K562 (cell line): ENCODE results near the gene PSMD9. TPM values are rescaled to one million over a fixed set of nuclear protein-coding genes. Genes with fewer than 3 reads are reported as not detected.

Experiments
- ATAC-seq: fragments of 200-7000 bp; cut with Tn5 transposase; 3 replicates; pipeline ENCODE4 v1.9.1; 2020; ENCODE audit warnings: moderate library complexity
- BruUV-seq: library from RNA; stranded (reverse); fragments of 400-500 nt; replicated peaks from 2 replicates; lab custom pipeline; 2021; lab: Mats Ljungman, UMichigan
- CTCF ChIA-PET: fragments of 300-600 bp; formaldehyde crosslinking; extraction: SDS; loops from one replicate; lab custom pipeline; 2021; ENCODE audit warnings: low intra/inter-chr PET ratio; lab: Yijun Ruan, JAX
- POLR2A ChIA-PET: fragments of 300-600, 350-650 bp; sonication (Branson Sonifier 250); formaldehyde crosslinking; extraction: SDS; loops from one replicate; lab custom pipeline; 2021; ENCODE audit warnings: antibody characterized with exemption, inconsistent platforms; lab: Yijun Ruan, JAX
- DNase-seq, 4 experiments: peaks; one replicate each; pipeline versions ENCODE4 v3.0.0 to v3.0.0-alpha.2; 2011 to 2018; ENCODE audit warnings: low spot score in 3 of 4, mixed read lengths in 3 of 4; ENCODE audit errors: extremely low read depth in 1 of 4
- FAIRE-seq: peaks from 2 replicates; lab custom pipeline; 2011; peaks lifted over from hg19 to GRCh38; lab: Jason Lieb, UNC
- H2AFZ ChIP-seq: 2 replicates; pipeline ENCODE4 v1.6.0; 2011; ENCODE audit warnings: low read depth, low read length, control low read depth, inconsistent platforms
- H3K27ac ChIP-seq: fragments of 200-600 bp; 3 replicates; pipeline ENCODE4 v1.8.0; 2011; ENCODE audit warnings: low read depth, mild to moderate bottlenecking, control low read depth, inconsistent platforms, low read length, moderate library complexity, mixed read lengths; ENCODE audit errors: extremely low read depth
- H3K27me3 ChIP-seq, 2 experiments: fragments of 300-600 bp in 1 of 2; 2 replicates in 1 of 2; 3 replicates in 1 of 2; pipeline versions ENCODE4 v1.6.0 to v1.8.0; 2011; ENCODE audit warnings: inconsistent platforms in 2 of 2, low read length in 2 of 2, mild to moderate bottlenecking in 1 of 2, mixed read lengths in 1 of 2, moderate library complexity in 1 of 2; ENCODE audit not compliant: control insufficient read depth in 2 of 2, insufficient read depth in 2 of 2
- H3K36me3 ChIP-seq: fragments of 300-600 bp; 3 replicates; pipeline ENCODE4 v1.8.0; 2011; ENCODE audit warnings: mild to moderate bottlenecking, low read length, inconsistent platforms; ENCODE audit not compliant: control insufficient read depth, insufficient read depth
- H3K4me1 ChIP-seq, 2 experiments: fragments of 200-600 bp in 1 of 2; replicated peaks in 1 of 2; 2 replicates in 1 of 2; 3 replicates in 1 of 2; pipeline versions ENCODE4 v1.5.1 to v1.8.0; 2011; ENCODE audit warnings: inconsistent platforms in 2 of 2, low read length in 2 of 2, mild to moderate bottlenecking in 1 of 2, mixed read lengths in 1 of 2, moderate library complexity in 1 of 2; ENCODE audit not compliant: control insufficient read depth in 2 of 2, insufficient read depth in 2 of 2
- H3K4me2 ChIP-seq: 2 replicates; pipeline ENCODE4 v1.6.1; 2011; ENCODE audit warnings: low read length, control low read depth, inconsistent platforms, mixed read lengths; ENCODE audit not compliant: insufficient read depth
- H3K4me3 ChIP-seq: fragments of 200-600 bp; sonication (generic), shearing (Covaris generic); 2 replicates; pipeline ENCODE4 v1.5.1; 2016; ENCODE audit warnings: control low read depth, inconsistent platforms
- H3K79me2 ChIP-seq: fragments of 200-600 bp; 3 replicates; pipeline ENCODE4 v1.8.0; 2011; ENCODE audit warnings: low read length, inconsistent platforms; ENCODE audit not compliant: control insufficient read depth, insufficient read depth
- H3K9ac ChIP-seq, 2 experiments: 2 replicates each; pipeline versions ENCODE4 v1.6.0 to v1.6.1; 2011; ENCODE audit warnings: low read depth in 2 of 2, low read length in 2 of 2, control low read depth in 1 of 2, inconsistent platforms in 1 of 2, mild to moderate bottlenecking in 1 of 2, mixed read lengths in 1 of 2; ENCODE audit not compliant: insufficient read depth in 1 of 2
- H3K9me1 ChIP-seq: one replicate; pipeline ENCODE4 v1.6.0; 2011; ENCODE audit warnings: inconsistent platforms, mild to moderate bottlenecking, low read length, moderate library complexity; ENCODE audit not compliant: control insufficient read depth, insufficient read depth
- H3K9me3 ChIP-seq: replicated peaks from 2 replicates; pipeline ENCODE4 v1.5.1; 2011; ENCODE audit warnings: low read depth, low read length, inconsistent platforms; ENCODE audit not compliant: control insufficient read depth, insufficient read depth
- H4K20me1 ChIP-seq: replicated peaks from 2 replicates; pipeline ENCODE4 v1.6.1; 2011; ENCODE audit warnings: low read length, inconsistent platforms, mixed read lengths; ENCODE audit not compliant: control insufficient read depth, insufficient read depth
- ADNP ChIP-seq: fragments of 200-800 bp; sonication (Bioruptor generic); IDR thresholded peaks from 2 replicates; pipeline ENCODE4 v1.6.1; 2016; ENCODE audit warnings: missing genetic modification characterization, missing compliant biosample characterization
- ATF7 ChIP-seq: fragments of 450-650 bp; IDR thresholded peaks from 2 replicates; pipeline ENCODE4 v1.7.1; 2014; ENCODE audit warnings: mild to moderate bottlenecking, moderate library complexity
- BCOR ChIP-seq: fragments of 450-650 bp; IDR thresholded peaks from 2 replicates; pipeline ENCODE4 v1.6.1; 2016
- COPS2 ChIP-seq: fragments of 450-650 bp; conservative IDR thresholded peaks from 2 replicates; pipeline ENCODE4 v1.6.1; 2016; ENCODE audit warnings: mild to moderate bottlenecking, moderate library complexity
- HNRNPLL ChIP-seq: fragments of 200-400 bp; formaldehyde crosslinking; IDR thresholded peaks from 2 replicates; pipeline ENCODE4 v1.6.1; 2017; ENCODE audit warnings: low read length, low read depth, mild to moderate bottlenecking; ENCODE audit not compliant: poor library complexity, severe bottlenecking
- PHF8 ChIP-seq: fragments of 200-600 bp; sonication (generic); IDR thresholded peaks from 2 replicates; pipeline ENCODE4 v1.6.1; 2012; ENCODE audit warnings: mixed run types, mild to moderate bottlenecking, inconsistent platforms, low read length, moderate library complexity, borderline replicate concordance
- TAF7 ChIP-seq: fragments of 450-650 bp; IDR thresholded peaks from 2 replicates; pipeline ENCODE4 v1.6.1; 2016; ENCODE audit warnings: missing genetic modification characterization, missing compliant biosample characterization
- TCF7L2 ChIP-seq: fragments of 150-350 bp; IDR thresholded peaks from 2 replicates; pipeline ENCODE4 v1.6.1; 2016; ENCODE audit warnings: low read depth, mild to moderate bottlenecking, low read length, moderate library complexity
- ZBED1 ChIP-seq: IDR thresholded peaks from 2 replicates; pipeline ENCODE4 v1.6.1; 2014
- ZEB2 ChIP-seq: fragments of 450-650 bp; IDR thresholded peaks from 2 replicates; pipeline ENCODE4 v1.6.1; 2016
- ZNF232 ChIP-seq: sonication (generic); formaldehyde crosslinking; IDR thresholded peaks from 2 replicates; pipeline ENCODE4 v1.8.0; 2022; ENCODE audit warnings: mild to moderate bottlenecking, missing genetic modification reagents
- ZNF449 ChIP-seq: fragments of 250-450 bp; sonication (Bioruptor Pico); IDR thresholded peaks from 2 replicates; pipeline ENCODE4 v1.8.0; 2022; ENCODE audit warnings: moderate library complexity, mild to moderate bottlenecking, inconsistent platforms
- WGBS: fragments of 100-300 bp; shearing (Covaris generic); methylation state at CpG from one replicate; pipeline ENCODE4 v1.1.6; 2016; ENCODE audit warnings: low coverage, mixed read lengths; ENCODE audit not compliant: insufficient coverage; ENCODE audit errors: missing lambda C conversion rate; 5-methylcytosine and 5-hydroxymethylcytosine counted together
- in situ Hi-C: fragments of 300-500 bp; cut with MboI; formaldehyde crosslinking; loops from 4 replicates; pipeline ENCODE4 v1.15.0; 2018; ENCODE audit warnings: inconsistent platforms, mixed read lengths
- intact Hi-C: fragments of 100-400 bp; cut with micrococcal nuclease; formaldehyde crosslinking; loops from 2 replicates; pipeline ENCODE4 v1.14.2; 2022
- polyA plus RNA-seq, 8 experiments: library from polyadenylated mRNA; depleted of rRNA in 4 of 8; stranded (reverse) in 5 of 8; unstranded in 3 of 8; fragments of >200 nt; fragmentation: Nextera tagmentation in 2 of 8; fragmentation: Illumina TruSeq in 1 of 8; extraction: Ambion mirVana in 2 of 8; extraction: Trizol in 1 of 8; gene quantifications; 2 replicates each; pipeline versions ENCODE4 v1.2.1 to v1.2.3, GENCODE V29; 2011 to 2014; ENCODE audit warnings: inconsistent platforms in 1 of 8, missing spikeins in 1 of 8
- total RNA-seq, 7 experiments: library from RNA; depleted of rRNA in 6 of 7; stranded (reverse); fragments of >200 nt in 6 of 7; fragmentation: Illumina TruSeq in 2 of 7; extraction: Trizol in 2 of 7; gene quantifications; 2 replicates each; pipeline versions ENCODE4 v1.2.1 to v1.2.3, GENCODE V29; 2011 to 2021; ENCODE audit warnings: low replicate concordance in 1 of 7
- TF ChIP-seq, protein P1 (sequence below): fragments of 450-650 bp; IDR thresholded peaks from 2 replicates; pipeline ENCODE4 v1.6.1; 2018; ENCODE audit not compliant: partially characterized antibody
- TF ChIP-seq, protein P2 (sequence below), 2 experiments: fragments of 450-650 bp in 1 of 2; sonication (generic) in 1 of 2; formaldehyde crosslinking in 1 of 2; IDR thresholded peaks in 1 of 2; conservative IDR thresholded peaks in 1 of 2; 2 replicates each; pipeline versions ENCODE4 v1.6.1 to v1.8.1; 2016 to 2023; ENCODE audit warnings: mild to moderate bottlenecking in 2 of 2, moderate library complexity in 2 of 2, inconsistent platforms in 1 of 2, missing genetic modification reagents in 1 of 2

Gene PSMD9
- total and polyA plus RNA-seq, 9 of the 15 experiments (the other 6 are each of a cell fraction or from before 2014, with no cell fraction given) = 12.2 to 143 (median 61.3) TPM

DNA sequence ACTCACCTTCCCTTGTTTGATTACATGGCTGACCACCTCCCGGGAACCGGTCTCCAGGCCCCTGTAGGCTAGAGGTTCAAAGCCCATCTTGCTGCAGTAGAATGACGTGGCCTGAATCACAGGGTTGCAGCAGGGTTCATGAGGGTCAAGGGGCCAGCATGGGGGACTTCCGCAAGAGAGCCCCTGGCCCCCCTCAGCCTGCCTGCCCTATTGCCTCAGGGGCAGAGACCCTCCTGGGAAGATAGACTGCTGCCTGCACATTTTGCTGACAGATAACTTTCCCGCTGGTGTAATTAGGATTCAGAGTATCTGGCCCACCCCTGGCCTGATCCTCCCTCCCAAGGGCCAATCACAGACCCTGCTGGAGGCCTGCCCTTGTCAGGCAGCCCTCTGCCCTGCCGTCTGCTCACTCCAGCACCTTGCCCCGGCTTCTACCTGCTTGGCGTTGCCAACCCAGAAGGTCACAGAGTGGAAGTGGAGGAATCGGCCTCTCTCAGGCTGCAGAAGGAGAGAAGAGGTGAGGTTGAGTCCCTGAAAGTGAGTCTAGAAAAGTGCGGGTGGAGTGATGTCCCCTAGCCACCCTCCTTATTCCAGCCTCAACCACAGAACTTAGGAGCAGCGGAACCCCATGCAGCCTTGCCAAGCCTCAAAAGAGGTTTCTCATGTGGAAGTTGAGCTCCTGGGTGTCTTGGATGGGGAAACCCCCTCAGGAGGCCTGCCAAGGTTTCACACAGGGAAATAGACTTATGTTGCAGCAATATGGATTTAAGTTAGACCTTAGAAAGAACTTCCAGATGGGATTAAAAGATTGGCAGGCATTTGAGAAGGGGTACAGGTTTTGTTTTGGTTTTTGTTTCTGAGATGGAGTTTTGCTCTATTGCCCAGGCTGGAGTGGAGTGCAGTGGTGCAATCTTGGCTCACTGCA, 31.0 kb upstream of the PSMD9 start:
- ATAC-seq (peak; percentile 13; the same call in 1 of the 3 replicates), FAIRE-seq (no peak), DNase-seq (peak in 1 of 4 experiments; percentile 24)
- Histone ChIP-seq H3K9ac (peak overlapping the region in 1 of 2 experiments; percentile 67; a peak in 2 of 4 replicates), H3K27me3 (peaks cover 0 to 8% of the 10 kb centered on the region in 2 experiments; a peak in 1 of 5 replicates), H3K36me3 (no peaks in the 10 kb centered on the region), H3K9me1 (no peaks in the 10 kb centered on the region), H3K4me2 (no peak overlapping the region), H3K4me3 (no peak overlapping the region), H2AFZ (no peak overlapping the region), H4K20me1 (no peaks in the 10 kb centered on the region), H3K9me3 (no peaks in the 10 kb centered on the region), H3K4me1 (peaks cover 8 to 14% of the 10 kb centered on the region in 2 experiments; a peak in 4 of 5 replicates), H3K79me2 (no peaks in the 10 kb centered on the region), H3K27ac (no peak overlapping the region)
- in situ Hi-C loops (no loop called here), intact Hi-C loops (no loop called here)
- BruUV-seq = no TSS peak
- CTCF ChIA-PET = no interaction called here
- POLR2A ChIA-PET = no interaction called here
- 41% methylated on average over 9 of the region's 11 CpGs for WGBS
- TF ChIP-seq COPS2 (no peak), ZBED1 (no peak), TCF7L2 (no peak), TAF7 (tag) (no peak), ZEB2 (no peak), ATF7 (no peak), HNRNPLL (no peak), ZNF232 (CRISPR knock-in tag) (no peak), ADNP (tag) (no peak), ZNF449 (CRISPR knock-in tag) (no peak), PHF8 (no peak), BCOR (peak; percentile 75)
- TF ChIP-seq, protein P1, sequence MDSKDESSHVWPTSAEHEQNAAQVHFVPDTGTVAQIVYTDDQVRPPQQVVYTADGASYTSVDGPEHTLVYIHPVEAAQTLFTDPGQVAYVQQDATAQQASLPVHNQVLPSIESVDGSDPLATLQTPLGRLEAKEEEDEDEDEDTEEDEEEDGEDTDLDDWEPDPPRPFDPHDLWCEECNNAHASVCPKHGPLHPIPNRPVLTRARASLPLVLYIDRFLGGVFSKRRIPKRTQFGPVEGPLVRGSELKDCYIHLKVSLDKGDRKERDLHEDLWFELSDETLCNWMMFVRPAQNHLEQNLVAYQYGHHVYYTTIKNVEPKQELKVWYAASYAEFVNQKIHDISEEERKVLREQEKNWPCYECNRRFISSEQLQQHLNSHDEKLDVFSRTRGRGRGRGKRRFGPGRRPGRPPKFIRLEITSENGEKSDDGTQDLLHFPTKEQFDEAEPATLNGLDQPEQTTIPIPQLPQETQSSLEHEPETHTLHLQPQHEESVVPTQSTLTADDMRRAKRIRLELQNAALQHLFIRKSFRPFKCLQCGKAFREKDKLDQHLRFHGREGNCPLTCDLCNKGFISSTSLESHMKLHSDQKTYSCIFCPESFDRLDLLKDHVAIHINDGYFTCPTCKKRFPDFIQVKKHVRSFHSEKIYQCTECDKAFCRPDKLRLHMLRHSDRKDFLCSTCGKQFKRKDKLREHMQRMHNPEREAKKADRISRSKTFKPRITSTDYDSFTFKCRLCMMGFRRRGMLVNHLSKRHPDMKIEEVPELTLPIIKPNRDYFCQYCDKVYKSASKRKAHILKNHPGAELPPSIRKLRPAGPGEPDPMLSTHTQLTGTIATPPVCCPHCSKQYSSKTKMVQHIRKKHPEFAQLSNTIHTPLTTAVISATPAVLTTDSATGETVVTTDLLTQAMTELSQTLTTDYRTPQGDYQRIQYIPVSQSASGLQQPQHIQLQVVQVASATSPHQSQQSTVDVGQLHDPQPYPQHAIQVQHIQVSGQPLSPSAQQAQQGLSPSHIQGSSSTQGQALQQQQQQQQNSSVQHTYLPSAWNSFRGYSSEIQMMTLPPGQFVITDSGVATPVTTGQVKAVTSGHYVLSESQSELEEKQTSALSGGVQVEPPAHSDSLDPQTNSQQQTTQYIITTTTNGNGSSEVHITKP = no peak
- TF ChIP-seq, protein P2, sequence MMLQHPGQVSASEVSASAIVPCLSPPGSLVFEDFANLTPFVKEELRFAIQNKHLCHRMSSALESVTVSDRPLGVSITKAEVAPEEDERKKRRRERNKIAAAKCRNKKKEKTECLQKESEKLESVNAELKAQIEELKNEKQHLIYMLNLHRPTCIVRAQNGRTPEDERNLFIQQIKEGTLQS (IDR thresholded peaks at IDR 0.05) = no peak; the same call in 1 of the 2 replicates
- TF ChIP-seq, protein P2 (CRISPR knock-in tag; conservative IDR thresholded peaks at IDR 0.05) = no peak
